CD14-positive monocyte (primary cell): ENCODE results near the gene VGLL2. TPM values are rescaled to one million over a fixed set of nuclear protein-coding genes. Genes with fewer than 3 reads are reported as not detected.
"Not testable (repeated sequence)": the region's sequence is repeated elsewhere in the genome, so short reads cannot be mapped to it uniquely, and the experiment has no call there.

Experiments
- DNase-seq, 3 donors: peaks; one replicate each; pipeline ENCODE4 v3.0.0-alpha.2; 2011 to 2022
- H2AFZ ChIP-seq: 2 replicates; pipeline ENCODE4 v1.6.0; 2012; ENCODE audit warnings: mild to moderate bottlenecking, low read depth, low read length, inconsistent platforms; ENCODE audit not compliant: insufficient read depth, poor library complexity, severe bottlenecking
- H3K27ac ChIP-seq, 2 donors: 1 replicate in 1 of 2; 2 replicates in 1 of 2; pipeline ENCODE4 v1.5.1; 2012 to 2013; ENCODE audit warnings: low read length in 2 of 2, control low read depth in 1 of 2, inconsistent platforms in 1 of 2, low read depth in 1 of 2, mild to moderate bottlenecking in 1 of 2
- H3K27me3 ChIP-seq, 2 donors: one replicate each; pipeline versions ENCODE4 v1.6.0 to v1.6.1; 2011 to 2013; ENCODE audit warnings: low read length in 2 of 2; ENCODE audit not compliant: control insufficient read depth in 2 of 2, insufficient read depth in 2 of 2
- H3K36me3 ChIP-seq, 2 donors: replicated peaks in 1 of 2; 1 replicate in 1 of 2; 2 replicates in 1 of 2; pipeline versions ENCODE4 v1.5.1 to v1.6.1; 2012 to 2013; ENCODE audit warnings: low read length in 2 of 2, control low read depth in 1 of 2, inconsistent platforms in 1 of 2, mild to moderate bottlenecking in 1 of 2; ENCODE audit not compliant: insufficient read depth in 2 of 2, control insufficient read depth in 1 of 2
- H3K4me1 ChIP-seq, 2 donors: 1 replicate in 1 of 2; 2 replicates in 1 of 2; pipeline versions ENCODE4 v1.5.1 to v1.6.1; 2012 to 2013; ENCODE audit warnings: low read length in 2 of 2, control low read depth in 1 of 2, inconsistent platforms in 1 of 2, mild to moderate bottlenecking in 1 of 2, moderate library complexity in 1 of 2; ENCODE audit not compliant: insufficient read depth in 2 of 2, control insufficient read depth in 1 of 2
- H3K4me2 ChIP-seq: replicated peaks from 2 replicates; pipeline ENCODE3; 2012; ENCODE audit warnings: low read length, moderate library complexity, mild to moderate bottlenecking; ENCODE audit not compliant: poor library complexity, severe bottlenecking; ENCODE audit errors: extremely low read depth
- H3K4me3 ChIP-seq, 3 experiments: fragments of 200-600 bp in 1 of 3; sonication (generic) in 1 of 3; replicated peaks in 1 of 3; 1 replicate in 2 of 3; 2 replicates in 1 of 3; pipeline ENCODE4 v1.5.1; 2011 to 2013; ENCODE audit warnings: low read length in 3 of 3, mild to moderate bottlenecking in 3 of 3, control low read depth in 2 of 3, low read depth in 2 of 3, inconsistent platforms in 1 of 3, moderate library complexity in 1 of 3
- H3K79me2 ChIP-seq: 2 replicates; pipeline ENCODE4 v1.6.0; 2012; ENCODE audit warnings: mild to moderate bottlenecking, control low read depth, inconsistent platforms, low read length, moderate library complexity; ENCODE audit not compliant: insufficient read depth
- H3K9ac ChIP-seq: 2 replicates; pipeline ENCODE4 v1.6.0; 2017; ENCODE audit warnings: low read length, mild to moderate bottlenecking; ENCODE audit not compliant: insufficient read depth, poor library complexity, severe bottlenecking
- H3K9me3 ChIP-seq, 2 donors: replicated peaks in 1 of 2; 1 replicate in 1 of 2; 2 replicates in 1 of 2; pipeline versions ENCODE4 v1.5.1 to v1.6.1; 2012 to 2013; ENCODE audit warnings: low read length in 2 of 2, control low read depth in 1 of 2; ENCODE audit not compliant: control insufficient read depth in 1 of 2, insufficient read depth in 1 of 2
- H4K20me1 ChIP-seq: 2 replicates; pipeline ENCODE4 v1.6.0; 2012; ENCODE audit warnings: mild to moderate bottlenecking, low read length, control low read depth, moderate library complexity; ENCODE audit not compliant: insufficient read depth
- H3K27ac Mint-ChIP-seq, 7 donors: one replicate each; pipeline ENCODE4 v1.8.0; 2020; ENCODE audit warnings: mild to moderate bottlenecking in 7 of 7, mixed read lengths in 7 of 7, moderate library complexity in 6 of 7, inconsistent platforms in 2 of 7
- H3K27me3 Mint-ChIP-seq, 3 donors: one replicate each; pipeline ENCODE4 v1.8.0; 2021 to 2022; ENCODE audit warnings: low read depth in 3 of 3, mild to moderate bottlenecking in 3 of 3, mixed read lengths in 3 of 3, moderate library complexity in 3 of 3, inconsistent platforms in 1 of 3
- H3K36me3 Mint-ChIP-seq, 2 donors: one replicate each; pipeline ENCODE4 v1.8.0; 2020; ENCODE audit warnings: mixed read lengths in 2 of 2, inconsistent platforms in 1 of 2, mild to moderate bottlenecking in 1 of 2
- H3K4me1 Mint-ChIP-seq: one replicate; pipeline ENCODE4 v1.8.0; 2020; ENCODE audit warnings: mild to moderate bottlenecking, mixed read lengths
- H3K4me3 Mint-ChIP-seq, 2 donors: one replicate each; pipeline ENCODE4 v1.8.0; 2020; ENCODE audit warnings: mild to moderate bottlenecking in 2 of 2, mixed read lengths in 2 of 2, moderate library complexity in 1 of 2
- H3K9me3 Mint-ChIP-seq, 7 donors: one replicate each; pipeline ENCODE4 v1.8.0; 2020 to 2022; ENCODE audit warnings: mixed read lengths in 7 of 7, mild to moderate bottlenecking in 6 of 7, moderate library complexity in 6 of 7, inconsistent platforms in 2 of 7
- WGBS: methylation state at CpG from one replicate; pipeline ENCODE4 v1.1.5; 2013; ENCODE audit warnings: missing lambda C conversion rate; ENCODE audit not compliant: insufficient coverage; 5-methylcytosine and 5-hydroxymethylcytosine counted together
- intact Hi-C, 2 donors: fragments of 100-400 bp; cut with micrococcal nuclease; formaldehyde crosslinking; loops; one replicate each; pipeline versions ENCODE4 v1.15.0 to v1.15.1; 2023
- polyA plus RNA-seq, 3 donors: library from polyadenylated mRNA; depleted of rRNA in 1 of 3; unstranded in 2 of 3; stranded (reverse) in 1 of 3; fragments of 300-500 nt in 2 of 3; fragments of >200 nt in 1 of 3; fragmentation: Illumina TruSeq in 2 of 3; gene quantifications; 1 replicate in 2 of 3; 2 replicates in 1 of 3; pipeline ENCODE4 v1.2.3, GENCODE V29; 2012 to 2021
- TF ChIP-seq, protein P1 (sequence below): fragments of 200-600 bp; IDR thresholded peaks from one replicate; pipeline ENCODE4 v1.8.0; 2022; ENCODE audit warnings: antibody characterized with exemption, mild to moderate bottlenecking

VGLL2 gene
- polyA plus RNA-seq, 3 donors = not detected

- no peak overlapping the region for H2AFZ ChIP-seq
- intact Hi-C loops = no loop called here
- WGBS = 77% methylated on average over 3 of the region's 3 CpGs
- Mint-ChIP-seq H3K36me3 (no peaks in the 10 kb centered on the region), H3K27ac (peak overlapping the region in 1 of 7 donors; percentile 6), H3K4me3 (no peak overlapping the region), H3K9me3 (peaks cover 0 to 8% (median 3%) of the 10 kb centered on the region in 7 donors), H3K4me1 (no peaks in the 10 kb centered on the region), H3K27me3 (peaks cover 0 to 2% (median 2%) of the 10 kb centered on the region in 3 donors)
- no peaks in the 10 kb centered on the region for H3K27me3 ChIP-seq
- H3K4me2 ChIP-seq = no peak overlapping the region
- DNase-seq = no peak
- H3K36me3 ChIP-seq = no peaks in the 10 kb centered on the region
- no peaks in the 10 kb centered on the region for H4K20me1 ChIP-seq
- no peak overlapping the region for H3K4me3 ChIP-seq
- H3K27ac ChIP-seq = no peak overlapping the region
- no peaks in the 10 kb centered on the region for H3K4me1 ChIP-seq
- TF ChIP-seq, protein P1, sequence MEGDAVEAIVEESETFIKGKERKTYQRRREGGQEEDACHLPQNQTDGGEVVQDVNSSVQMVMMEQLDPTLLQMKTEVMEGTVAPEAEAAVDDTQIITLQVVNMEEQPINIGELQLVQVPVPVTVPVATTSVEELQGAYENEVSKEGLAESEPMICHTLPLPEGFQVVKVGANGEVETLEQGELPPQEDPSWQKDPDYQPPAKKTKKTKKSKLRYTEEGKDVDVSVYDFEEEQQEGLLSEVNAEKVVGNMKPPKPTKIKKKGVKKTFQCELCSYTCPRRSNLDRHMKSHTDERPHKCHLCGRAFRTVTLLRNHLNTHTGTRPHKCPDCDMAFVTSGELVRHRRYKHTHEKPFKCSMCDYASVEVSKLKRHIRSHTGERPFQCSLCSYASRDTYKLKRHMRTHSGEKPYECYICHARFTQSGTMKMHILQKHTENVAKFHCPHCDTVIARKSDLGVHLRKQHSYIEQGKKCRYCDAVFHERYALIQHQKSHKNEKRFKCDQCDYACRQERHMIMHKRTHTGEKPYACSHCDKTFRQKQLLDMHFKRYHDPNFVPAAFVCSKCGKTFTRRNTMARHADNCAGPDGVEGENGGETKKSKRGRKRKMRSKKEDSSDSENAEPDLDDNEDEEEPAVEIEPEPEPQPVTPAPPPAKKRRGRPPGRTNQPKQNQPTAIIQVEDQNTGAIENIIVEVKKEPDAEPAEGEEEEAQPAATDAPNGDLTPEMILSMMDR = no peak
- no peaks in the 10 kb centered on the region for H3K79me2 ChIP-seq
- H3K9me3 ChIP-seq = no peaks in the 10 kb centered on the region
- H3K9ac ChIP-seq = no peak overlapping the region
Observed at GRCh38 chr6:117233145-117233544, 32.2 kb upstream of the VGLL2 start.

DNA sequence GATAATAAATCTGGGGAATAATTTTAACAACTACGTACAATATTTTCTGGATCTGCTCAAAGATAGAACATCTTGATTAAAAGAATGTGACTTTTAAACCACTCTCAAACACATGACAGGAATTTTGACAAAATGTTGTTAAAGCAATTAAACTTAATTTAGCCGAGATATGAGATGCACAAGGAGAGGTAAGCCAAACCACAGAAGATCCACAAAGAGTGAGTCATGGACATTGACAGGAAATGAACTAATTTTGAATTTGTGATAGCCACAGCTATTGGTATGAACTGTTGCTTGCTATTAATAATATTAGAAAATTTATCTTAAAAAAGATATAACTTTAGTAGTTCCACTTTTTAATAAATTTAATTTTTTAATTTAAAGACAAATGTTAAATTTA lies 27.8 kb upstream of the VGLL2 start:
- H3K79me2 ChIP-seq = no peaks in the 10 kb centered on the region
- no peaks in the 10 kb centered on the region for H3K36me3 Mint-ChIP-seq
- H3K27ac Mint-ChIP-seq = no peak overlapping the region
- no peak overlapping the region for H3K27ac ChIP-seq
- no peaks in the 10 kb centered on the region for H3K4me1 ChIP-seq
- no peaks in the 10 kb centered on the region for H3K4me1 Mint-ChIP-seq
- peaks cover 0 to 3% (median 2%) of the 10 kb centered on the region in 7 donors for H3K9me3 Mint-ChIP-seq
- no peak overlapping the region for H3K4me2 ChIP-seq
- H4K20me1 ChIP-seq = no peaks in the 10 kb centered on the region
- H3K27me3 ChIP-seq = no peaks in the 10 kb centered on the region
- no peak overlapping the region for H3K9ac ChIP-seq
- TF ChIP-seq, protein P1 = no peak
- H3K9me3 ChIP-seq = no peaks in the 10 kb centered on the region
- H3K36me3 ChIP-seq = no peaks in the 10 kb centered on the region
- intact Hi-C loops = no loop called here
- no peak overlapping the region for H3K4me3 ChIP-seq
- no CpG with 5 or more reads among the region's 2 CpGs for WGBS
- H3K27me3 Mint-ChIP-seq = peaks cover 2 to 5% (median 2%) of the 10 kb centered on the region in 3 donors
- no peak for DNase-seq
- no peak overlapping the region for H2AFZ ChIP-seq
- no peak overlapping the region for H3K4me3 Mint-ChIP-seq

DNA sequence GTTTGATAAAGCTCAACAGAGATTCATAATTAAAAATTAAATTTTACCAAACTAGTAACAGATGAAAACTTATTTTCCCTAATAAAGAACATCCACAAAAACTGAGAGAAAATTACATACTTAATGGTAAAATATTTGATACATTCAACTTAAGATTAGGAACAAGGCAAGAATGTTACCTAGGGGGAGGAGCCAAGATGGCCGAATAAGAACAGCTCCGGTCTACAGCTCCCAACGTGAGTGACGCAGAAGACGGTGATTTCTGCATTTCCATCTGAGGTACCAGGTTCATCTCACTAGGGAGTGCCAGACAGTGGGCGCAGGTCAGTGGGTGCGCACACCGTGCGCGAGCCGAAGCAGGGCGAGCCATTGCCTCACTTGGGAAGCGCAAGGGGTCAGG lies 20.8 kb upstream of the VGLL2 start:
- H3K36me3 Mint-ChIP-seq, H3K27ac Mint-ChIP-seq, intact Hi-C loops, H3K9me3 Mint-ChIP-seq, H3K9ac ChIP-seq, DNase-seq, H4K20me1 ChIP-seq, H3K4me3 ChIP-seq, H3K4me2 ChIP-seq, H3K9me3 ChIP-seq, H3K4me1 Mint-ChIP-seq, H3K27ac ChIP-seq, H3K4me3 Mint-ChIP-seq, H3K27me3 Mint-ChIP-seq, H3K27me3 ChIP-seq, H3K36me3 ChIP-seq, H3K79me2 ChIP-seq, H2AFZ ChIP-seq, H3K4me1 ChIP-seq: not testable (repeated sequence)
- 69% methylated on average over 8 of the region's 13 CpGs for WGBS
